ENCODE data around the gene SLC22A12. TPM values are rescaled to one million over a fixed set of nuclear protein-coding genes. Genes with fewer than 3 reads are reported as not detected.

Gene SLC22A12
- total and polyA plus RNA-seq, 12 donors, result not detected

DNA sequence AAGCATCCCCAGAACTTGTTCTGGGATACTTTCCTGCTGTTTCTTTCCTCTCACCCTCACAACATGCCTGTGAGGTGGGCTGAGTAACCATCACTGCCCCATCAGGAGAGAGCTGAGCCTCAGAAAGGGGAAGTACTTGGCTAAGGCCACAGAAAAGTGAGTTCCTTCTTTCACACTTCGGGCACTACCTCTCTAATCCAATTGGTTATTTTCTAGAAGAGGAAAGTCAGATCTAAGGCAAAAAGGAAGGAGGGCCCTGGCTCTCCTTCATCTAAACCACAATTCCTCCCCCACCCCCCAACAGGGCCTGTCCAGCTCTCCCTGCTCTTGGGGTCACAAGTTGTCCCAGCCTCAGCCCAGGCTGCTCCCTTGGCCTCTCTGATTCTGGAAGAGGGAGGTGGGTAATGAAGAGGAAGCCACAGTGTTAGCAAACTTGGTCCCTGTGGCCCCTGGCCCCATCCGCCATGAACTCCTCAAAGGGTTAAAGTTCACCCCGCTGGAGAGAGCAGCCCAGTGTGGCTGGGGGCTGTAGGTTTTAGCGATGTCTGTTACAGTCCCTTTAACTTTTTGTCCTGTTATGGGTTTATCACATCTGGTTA lies 34.0 kb downstream of the SLC22A12 start:
- no peak for DNase-seq
- H3K27me3 ChIP-seq, result peaks cover 0 to 28% (median 10%) of the 10 kb centered on the region in 7 donors
- peak overlapping the region in 1 of 10 donors; percentile 31 for H3K27ac ChIP-seq
- intact Hi-C loops (cut with DNase I), result no loop called here
- TF ChIP-seq, protein P1, sequence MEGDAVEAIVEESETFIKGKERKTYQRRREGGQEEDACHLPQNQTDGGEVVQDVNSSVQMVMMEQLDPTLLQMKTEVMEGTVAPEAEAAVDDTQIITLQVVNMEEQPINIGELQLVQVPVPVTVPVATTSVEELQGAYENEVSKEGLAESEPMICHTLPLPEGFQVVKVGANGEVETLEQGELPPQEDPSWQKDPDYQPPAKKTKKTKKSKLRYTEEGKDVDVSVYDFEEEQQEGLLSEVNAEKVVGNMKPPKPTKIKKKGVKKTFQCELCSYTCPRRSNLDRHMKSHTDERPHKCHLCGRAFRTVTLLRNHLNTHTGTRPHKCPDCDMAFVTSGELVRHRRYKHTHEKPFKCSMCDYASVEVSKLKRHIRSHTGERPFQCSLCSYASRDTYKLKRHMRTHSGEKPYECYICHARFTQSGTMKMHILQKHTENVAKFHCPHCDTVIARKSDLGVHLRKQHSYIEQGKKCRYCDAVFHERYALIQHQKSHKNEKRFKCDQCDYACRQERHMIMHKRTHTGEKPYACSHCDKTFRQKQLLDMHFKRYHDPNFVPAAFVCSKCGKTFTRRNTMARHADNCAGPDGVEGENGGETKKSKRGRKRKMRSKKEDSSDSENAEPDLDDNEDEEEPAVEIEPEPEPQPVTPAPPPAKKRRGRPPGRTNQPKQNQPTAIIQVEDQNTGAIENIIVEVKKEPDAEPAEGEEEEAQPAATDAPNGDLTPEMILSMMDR (IDR thresholded peaks at IDR 0.05), result no peak
- no peak overlapping the region for H3K4me3 ChIP-seq
- ATAC-seq, result no peak
- H3K9me3 ChIP-seq, result no peaks in the 10 kb centered on the region
- 85 to 88% methylated on average over 4 of the region's 4 CpGs for WGBS, 2 donors
- H3K36me3 ChIP-seq, result no peaks in the 10 kb centered on the region
- peaks cover 0 to 26% (median 8%) of the 10 kb centered on the region in 9 donors for H3K4me1 ChIP-seq

DNA sequence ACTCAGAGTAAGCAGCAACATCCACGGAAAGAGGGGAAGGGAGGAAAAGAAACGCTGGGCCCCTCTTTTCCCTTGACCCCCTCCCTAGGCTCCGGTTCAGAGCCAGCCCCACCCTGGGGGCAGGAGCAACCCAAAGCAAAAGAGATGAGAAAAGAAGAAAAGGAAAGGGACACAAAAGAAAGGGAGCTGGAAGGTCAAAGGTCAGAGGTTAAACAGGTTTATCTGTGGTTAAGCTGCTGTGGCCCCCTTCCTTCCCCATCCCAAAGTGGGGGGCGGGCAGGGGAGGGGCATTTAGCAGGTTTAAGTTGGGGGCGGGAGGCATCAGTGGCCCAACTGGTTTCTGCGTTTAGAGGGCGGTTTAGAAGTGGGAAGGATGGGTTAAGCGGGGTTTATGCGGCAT lies 35.6 kb downstream of the SLC22A12 start:
- no peak for ATAC-seq
- Histone ChIP-seq H3K9me3 (no peaks in the 10 kb centered on the region), H3K27ac (no peak overlapping the region), H3K4me3 (no peak overlapping the region), H3K27me3 (peaks cover 0 to 38% (median 20%) of the 10 kb centered on the region in 7 donors), H3K4me1 (peaks cover 0 to 18% (median 0%) of the 10 kb centered on the region in 9 donors), H3K36me3 (no peaks in the 10 kb centered on the region)
- DNase-seq, result no peak
- WGBS, 2 donors, result 75 to 83% methylated on average over 9 of the region's 9 CpGs
- intact Hi-C loops (cut with DNase I), result no loop called here
- TF ChIP-seq, protein P1 (IDR thresholded peaks at IDR 0.05), result no peak

DNA sequence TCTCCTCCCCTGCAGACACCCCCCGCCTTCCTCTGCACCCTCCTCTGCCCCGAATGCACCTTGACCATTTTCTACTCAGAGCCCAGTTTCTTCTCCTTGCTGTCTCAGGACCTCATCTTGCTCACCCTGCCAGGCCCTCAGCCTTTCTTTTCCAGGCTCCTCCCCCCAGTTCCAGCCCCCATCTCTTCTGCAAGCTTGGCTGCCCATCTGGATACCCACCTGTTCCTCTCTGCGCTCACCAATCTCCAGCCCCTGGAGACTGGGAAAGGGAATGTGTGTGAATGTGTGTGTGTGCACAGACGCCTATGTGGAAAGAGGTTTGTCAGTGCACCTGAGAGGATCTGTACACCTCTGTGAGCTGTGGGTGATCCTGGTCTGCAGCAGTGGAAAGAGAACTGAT lies 36.4 kb downstream of the SLC22A12 start:
- TF ChIP-seq, protein P1 (IDR thresholded peaks at IDR 0.05), result no peak
- intact Hi-C loops (cut with DNase I), result no loop called here
- H3K4me3 ChIP-seq, result no peak overlapping the region
- peaks cover 0 to 41% (median 20%) of the 10 kb centered on the region in 7 donors for H3K27me3 ChIP-seq
- 92 to 96% methylated on average over 4 of the region's 4 CpGs for WGBS, 2 donors
- DNase-seq (no peak), ATAC-seq (no peak)
- H3K4me1 ChIP-seq, result peaks cover 0 to 18% (median 0%) of the 10 kb centered on the region in 9 donors
- H3K36me3 ChIP-seq, result no peaks in the 10 kb centered on the region
- H3K9me3 ChIP-seq, result no peaks in the 10 kb centered on the region
- H3K27ac ChIP-seq, result no peak overlapping the region

GRCh38 chr11:64628596-64628995 lies 37.6 kb downstream of the SLC22A12 start:
- no peak for ATAC-seq
- 95 to 96% methylated on average over 2 of the region's 2 CpGs for WGBS, 2 donors

More at GRCh38 chr11:64628596-64628995, 37.6 kb downstream of the SLC22A12 start:
- Histone ChIP-seq H3K27me3 (peaks cover 0 to 41% (median 20%) of the 10 kb centered on the region in 7 donors), H3K4me3 (no peak overlapping the region), H3K36me3 (no peaks in the 10 kb centered on the region), H3K4me1 (peaks cover 0 to 18% (median 0%) of the 10 kb centered on the region in 9 donors), H3K27ac (no peak overlapping the region), H3K9me3 (no peaks in the 10 kb centered on the region)
- no peak for DNase-seq
- intact Hi-C loops (cut with DNase I), result no loop called here
- TF ChIP-seq, protein P1 (IDR thresholded peaks at IDR 0.05), result no peak

All from heart right ventricle (tissue), 16 donors.